Liver (tissue), 9 donors: ENCODE data around the gene GP1BB. TPM values are rescaled to one million over a fixed set of nuclear protein-coding genes. Genes with fewer than 3 reads are reported as not detected.
"Not testable (repeated sequence)": the region's sequence is repeated elsewhere in the genome, so short reads cannot be mapped to it uniquely, and the experiment has no call there.

Experiments
- DNase-seq: peaks from one replicate; pipeline ENCODE4 v3.0.0-alpha.2; 2017; ENCODE audit warnings: low spot score
- H3K27ac ChIP-seq, 2 donors: one replicate each; pipeline ENCODE4 v1.7.0; 2013; ENCODE audit warnings: inconsistent platforms in 2 of 2, low read length in 2 of 2, control low read depth in 1 of 2, low read depth in 1 of 2, mild to moderate bottlenecking in 1 of 2
- H3K27me3 ChIP-seq, 4 donors: one replicate each; pipeline versions ENCODE4 v1.6.1 to v1.7.0; 2013; ENCODE audit warnings: low read length in 3 of 4, inconsistent platforms in 1 of 4, mild to moderate bottlenecking in 1 of 4, moderate library complexity in 1 of 4; ENCODE audit not compliant: control insufficient read depth in 4 of 4, insufficient read depth in 4 of 4
- H3K36me3 ChIP-seq, 4 donors: one replicate each; pipeline versions ENCODE4 v1.6.1 to v1.7.0; 2013; ENCODE audit warnings: low read length in 3 of 4, mild to moderate bottlenecking in 3 of 4, low read depth in 1 of 4, moderate library complexity in 1 of 4; ENCODE audit not compliant: control insufficient read depth in 4 of 4, insufficient read depth in 3 of 4
- H3K4me1 ChIP-seq, 4 donors: one replicate each; pipeline versions ENCODE4 v1.6.1 to v1.7.0; 2013; ENCODE audit warnings: low read length in 3 of 4, mild to moderate bottlenecking in 3 of 4, moderate library complexity in 1 of 4; ENCODE audit not compliant: control insufficient read depth in 4 of 4, insufficient read depth in 4 of 4
- H3K4me3 ChIP-seq, 3 donors: one replicate each; pipeline versions ENCODE4 v1.6.1 to v1.7.0; 2013; ENCODE audit warnings: low read length in 3 of 3, control low read depth in 1 of 3, low read depth in 1 of 3, mild to moderate bottlenecking in 1 of 3
- H3K9ac ChIP-seq, 2 donors: one replicate each; pipeline ENCODE4 v1.7.0; 2013; ENCODE audit warnings: low read length in 2 of 2, mild to moderate bottlenecking in 2 of 2, moderate library complexity in 2 of 2, control low read depth in 1 of 2, low read depth in 1 of 2
- H3K9me3 ChIP-seq, 4 donors: one replicate each; pipeline versions ENCODE4 v1.6.1 to v1.7.0; 2013; ENCODE audit warnings: low read length in 3 of 4; ENCODE audit not compliant: control insufficient read depth in 4 of 4
- CTCF ChIP-seq: fragments of 150-350 bp; IDR thresholded peaks from 2 replicates; pipeline ENCODE4 v1.5.1; 2017; ENCODE audit warnings: improper control_type of control experiment, low read depth, low read length; ENCODE audit not compliant: missing input control
- EGR1 ChIP-seq, 2 donors: IDR thresholded peaks; 2 replicates each; pipeline ENCODE4 v1.6.1; 2016 to 2018; ENCODE audit warnings: antibody characterized with exemption in 2 of 2, low read depth in 2 of 2
- FOXA1 ChIP-seq: IDR thresholded peaks from 2 replicates; pipeline ENCODE4 v1.6.1; 2016; ENCODE audit warnings: antibody characterized with exemption
- FOXA2 ChIP-seq: IDR thresholded peaks from 2 replicates; pipeline ENCODE4 v1.6.1; 2016; ENCODE audit warnings: antibody characterized with exemption
- JUND ChIP-seq, 2 donors: IDR thresholded peaks; 2 replicates each; pipeline ENCODE4 v1.6.1; 2016; ENCODE audit warnings: antibody characterized with exemption in 2 of 2
- MAX ChIP-seq: IDR thresholded peaks from 2 replicates; pipeline ENCODE4 v1.6.1; 2016; ENCODE audit warnings: antibody characterized with exemption
- NR2F2 ChIP-seq: IDR thresholded peaks from 2 replicates; pipeline ENCODE4 v1.6.1; 2016; ENCODE audit warnings: antibody characterized with exemption
- RAD21 ChIP-seq, 2 donors: IDR thresholded peaks; 2 replicates each; pipeline ENCODE4 v1.6.1; 2016; ENCODE audit warnings: antibody characterized with exemption in 2 of 2, mild to moderate bottlenecking in 2 of 2
- TAF1 ChIP-seq: conservative IDR thresholded peaks from 2 replicates; pipeline ENCODE4 v1.6.1; 2016; ENCODE audit warnings: antibody characterized with exemption, mild to moderate bottlenecking
- YY1 ChIP-seq: IDR thresholded peaks from 2 replicates; pipeline ENCODE4 v1.6.1; 2016; ENCODE audit warnings: antibody characterized with exemption, mild to moderate bottlenecking
- WGBS: extraction: QIAGEN DNeasy Blood & Tissue Kit; methylation state at CpG from one replicate; pipeline ENCODE4 v1.1.7; 2013; 5-methylcytosine and 5-hydroxymethylcytosine counted together
- polyA plus RNA-seq, 2 donors: library from polyadenylated mRNA; stranded (reverse) in 1 of 2; unstranded in 1 of 2; fragments of 200-250 nt in 1 of 2; fragments of >200 nt in 1 of 2; fragmentation: Nextera tagmentation in 1 of 2; extraction: Ambion mirVana in 1 of 2; gene quantifications; one replicate each; pipeline versions ENCODE4 v1.2.1 to v1.2.3, GENCODE V29; 2013 to 2015
- total RNA-seq, 2 donors: library from RNA; depleted of rRNA; stranded (reverse); fragments of >200 nt; gene quantifications; one replicate each; pipeline ENCODE4 v1.2.3, GENCODE V29; 2014
- TF ChIP-seq, protein P1 (sequence below): IDR thresholded peaks from 2 replicates; pipeline ENCODE4 v1.6.1; 2016; ENCODE audit warnings: antibody characterized with exemption
- donor health status: healthy.
- donor health status: healthy.
- donor health status: healthy.
- donor health status: healthy.
- donor health status: healthy.

GP1BB gene
- total and polyA plus RNA-seq, 4 donors = 0.38 to 5.7 (median 0.51) TPM; not detected in 1

GRCh38 chr22:19675428-19675827 lies 47.9 kb upstream of the GP1BB start:
- Histone ChIP-seq H3K27ac (no peak overlapping the region), H3K9me3 (no peaks in the 10 kb centered on the region), H3K27me3 (peaks cover 0 to 4% (median 0%) of the 10 kb centered on the region in 4 donors), H3K36me3 (no peaks in the 10 kb centered on the region), H3K4me1 (no peaks in the 10 kb centered on the region), H3K4me3 (no peak overlapping the region), H3K9ac (no peak overlapping the region)
- DNase-seq = no peak
- TF ChIP-seq, protein P1, sequence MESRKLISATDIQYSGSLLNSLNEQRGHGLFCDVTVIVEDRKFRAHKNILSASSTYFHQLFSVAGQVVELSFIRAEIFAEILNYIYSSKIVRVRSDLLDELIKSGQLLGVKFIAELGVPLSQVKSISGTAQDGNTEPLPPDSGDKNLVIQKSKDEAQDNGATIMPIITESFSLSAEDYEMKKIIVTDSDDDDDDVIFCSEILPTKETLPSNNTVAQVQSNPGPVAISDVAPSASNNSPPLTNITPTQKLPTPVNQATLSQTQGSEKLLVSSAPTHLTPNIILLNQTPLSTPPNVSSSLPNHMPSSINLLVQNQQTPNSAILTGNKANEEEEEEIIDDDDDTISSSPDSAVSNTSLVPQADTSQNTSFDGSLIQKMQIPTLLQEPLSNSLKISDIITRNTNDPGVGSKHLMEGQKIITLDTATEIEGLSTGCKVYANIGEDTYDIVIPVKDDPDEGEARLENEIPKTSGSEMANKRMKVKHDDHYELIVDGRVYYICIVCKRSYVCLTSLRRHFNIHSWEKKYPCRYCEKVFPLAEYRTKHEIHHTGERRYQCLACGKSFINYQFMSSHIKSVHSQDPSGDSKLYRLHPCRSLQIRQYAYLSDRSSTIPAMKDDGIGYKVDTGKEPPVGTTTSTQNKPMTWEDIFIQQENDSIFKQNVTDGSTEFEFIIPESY = no peak
- TF ChIP-seq JUND (IDR thresholded peaks at IDR 0.05) (no peak), FOXA2 (no peak), FOXA1 (no peak)
- whole genome bisulfite sequencing = 90% methylated on average over 7 of the region's 7 CpGs

DNA sequence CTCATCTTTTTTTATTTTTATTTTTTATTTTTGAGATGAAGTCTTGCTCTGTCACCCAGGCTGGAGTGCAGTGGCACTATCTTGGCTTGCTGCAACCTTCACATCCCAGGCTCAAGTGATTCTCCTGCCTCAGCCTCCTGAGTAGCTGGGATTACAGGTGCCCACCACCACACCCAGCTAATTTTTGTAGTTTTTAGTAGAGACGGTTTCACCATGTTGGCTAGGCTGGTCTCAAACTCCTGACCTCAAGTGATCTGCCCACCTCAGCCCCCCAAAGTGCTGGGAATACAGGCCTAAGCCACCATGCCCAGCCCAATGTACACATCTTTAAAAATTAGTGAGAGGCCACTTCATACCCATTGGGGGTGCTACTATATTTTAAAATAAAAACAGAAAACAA lies 46.9 kb upstream of the GP1BB start:
- not testable (repeated sequence) for DNase-seq, H3K27me3 ChIP-seq, H3K4me1 ChIP-seq, H3K36me3 ChIP-seq, H3K27ac ChIP-seq, H3K9ac ChIP-seq, H3K9me3 ChIP-seq, H3K4me3 ChIP-seq
- 80% methylated on average over 1 of the region's 1 CpG for WGBS

DNA sequence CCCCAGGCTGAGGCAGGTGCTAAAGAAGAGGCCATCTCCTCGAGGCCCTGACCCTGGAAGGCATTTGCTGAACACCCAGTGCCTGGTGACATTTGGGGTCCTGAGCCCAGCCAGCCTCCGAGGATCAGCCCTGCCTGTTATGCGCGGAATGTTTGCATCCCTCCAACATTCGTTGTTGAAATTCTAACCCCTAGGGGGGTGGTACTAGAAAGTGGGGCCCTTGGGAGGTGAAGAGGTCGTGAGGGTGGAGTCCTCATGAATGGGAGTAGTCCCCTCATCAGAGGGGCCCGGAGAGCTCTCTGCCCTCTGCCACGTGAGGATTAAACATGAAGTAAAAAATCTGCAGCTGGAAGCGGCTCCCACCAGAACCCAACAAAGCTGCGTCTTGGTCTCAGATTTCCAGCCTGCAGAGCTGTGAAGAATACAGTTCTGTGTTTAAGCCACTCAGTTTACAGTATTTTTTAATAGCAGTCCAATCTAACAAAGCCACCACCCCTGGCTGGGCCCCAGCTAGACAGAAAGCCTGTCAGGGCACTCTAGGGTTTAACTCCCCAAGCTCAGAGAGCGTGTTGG lies 44.3 kb upstream of the GP1BB start:
- TF ChIP-seq EGR1 (IDR thresholded peaks at IDR 0.05; ENCODE audit: low read depth in 2 of 2) = no peak
- TF ChIP-seq YY1 = no peak
- no peak for TF ChIP-seq MAX
- TF ChIP-seq TAF1 = no peak
- H3K4me3 ChIP-seq = no peak overlapping the region
- DNase-seq = no peak
- no peaks in the 10 kb centered on the region for H3K4me1 ChIP-seq
- 73% methylated on average over 11 of the region's 11 CpGs for WGBS
- no peak overlapping the region for H3K9ac ChIP-seq
- H3K36me3 ChIP-seq = no peaks in the 10 kb centered on the region
- H3K27me3 ChIP-seq = peaks cover 0 to 7% (median 0%) of the 10 kb centered on the region in 4 donors
- no peak overlapping the region for H3K27ac ChIP-seq
- H3K9me3 ChIP-seq = no peaks in the 10 kb centered on the region

DNA sequence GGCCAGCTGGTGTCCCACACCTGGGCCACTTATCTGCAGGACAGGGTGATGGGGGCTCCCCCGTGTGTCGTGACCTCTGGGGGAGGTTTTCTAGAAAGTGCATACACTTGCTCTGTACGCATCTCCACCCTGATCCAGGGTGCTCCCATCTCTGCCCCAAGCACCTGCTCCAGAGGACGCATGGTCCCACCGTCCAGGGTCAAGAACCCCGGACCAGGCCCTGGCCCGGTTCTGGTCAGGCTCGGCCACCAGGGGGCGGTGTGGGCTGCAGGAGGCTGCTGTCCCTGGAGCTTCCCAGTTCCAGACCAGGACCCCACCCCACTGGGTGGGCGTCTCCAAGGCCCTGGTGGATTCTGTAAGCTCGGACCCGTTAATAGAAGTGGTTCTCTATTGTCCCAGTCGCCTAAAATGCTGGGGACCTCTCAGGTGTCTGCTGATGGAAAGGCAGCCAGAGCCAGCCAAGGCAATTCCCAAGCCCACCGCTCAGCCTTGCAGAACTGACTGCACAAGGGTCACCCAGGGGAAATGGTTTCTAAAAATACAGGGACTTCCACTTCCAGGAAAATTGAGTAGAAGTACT lies 43.7 kb upstream of the GP1BB start:
- 31% methylated on average over 14 of the region's 14 CpGs for WGBS
- no peak overlapping the region for H3K27ac ChIP-seq
- no peaks in the 10 kb centered on the region for H3K36me3 ChIP-seq
- DNase-seq = peak; percentile 69
- TF ChIP-seq NR2F2 (no peak), CTCF (peak; percentile 53), RAD21 (IDR thresholded peaks at IDR 0.05) (peak; percentile 58 to 75)
- H3K4me1 ChIP-seq = no peaks in the 10 kb centered on the region
- H3K27me3 ChIP-seq = peaks cover 0 to 7% (median 0%) of the 10 kb centered on the region in 4 donors
- no peak overlapping the region for H3K9ac ChIP-seq
- H3K4me3 ChIP-seq = no peak overlapping the region
- H3K9me3 ChIP-seq = no peaks in the 10 kb centered on the region
